HG02588 (cell line): ENCODE data around the gene CCDC18.
"Not testable (repeated sequence)": the region's sequence is repeated elsewhere in the genome, so short reads cannot be mapped to it uniquely, and the experiment has no call there.

ENCODE experiments used
- ATAC-seq: cut with Tn5 transposase; IDR thresholded peaks from one replicate; pipeline ENCODE4 v1.9.1; 2021; ENCODE audit warnings: mild to moderate bottlenecking, moderate library complexity; ENCODE audit not compliant: unreplicated experiment

Gene CCDC18

GRCh38 chr1:93238425-93238824, 57.9 kb downstream of the CCDC18 start:
- ATAC-seq = no peak

- no peak for ATAC-seq
These were observed 59.3 kb downstream of the CCDC18 start for GRCh38 chr1:93239863-93240262.

GRCh38 chr1:93243233-93243632, 62.7 kb downstream of the CCDC18 start:
- ATAC-seq = not testable (repeated sequence)

- ATAC-seq = no peak
These were observed 64.0 kb downstream of the CCDC18 start for GRCh38 chr1:93244298-93245069.

GRCh38 chr1:93251966-93252365, 71.4 kb downstream of the CCDC18 start:
- ATAC-seq = no peak

GRCh38 chr1:93252598-93252997, 72.1 kb downstream of the CCDC18 start:
- ATAC-seq = no peak

- ATAC-seq = no peak
These were observed 73.0 kb downstream of the CCDC18 start for GRCh38 chr1:93253516-93253915.

- ATAC-seq = no peak
These were observed 74.9 kb downstream of the CCDC18 start for GRCh38 chr1:93255222-93256079.

GRCh38 chr1:93256433-93256832, 75.9 kb downstream of the CCDC18 start:
- ATAC-seq = no peak

- no peak for ATAC-seq
These were observed 77.4 kb downstream of the CCDC18 start for GRCh38 chr1:93257889-93258288.

- not testable (repeated sequence) for ATAC-seq
These were observed 80.2 kb downstream of the CCDC18 start for GRCh38 chr1:93260726-93261125.

GRCh38 chr1:93262645-93263044, 82.1 kb downstream of the CCDC18 start:
- ATAC-seq = no peak

GRCh38 chr1:93268888-93269287, 88.4 kb downstream of the CCDC18 start:
- ATAC-seq = not testable (repeated sequence)

- ATAC-seq = not testable (repeated sequence)
These were observed 94.7 kb downstream of the CCDC18 start for GRCh38 chr1:93275262-93275633.

- ATAC-seq = no peak
These were observed 95.2 kb downstream of the CCDC18 start for GRCh38 chr1:93275634-93276295.

- ATAC-seq = not testable (repeated sequence)
These were observed 97.0 kb downstream of the CCDC18 start for GRCh38 chr1:93277530-93277929.

- no peak for ATAC-seq
These were observed 103.0 kb downstream of the CCDC18 start for GRCh38 chr1:93283496-93283895.

- no peak for ATAC-seq
These were observed 108.0 kb downstream of the CCDC18 start for GRCh38 chr1:93288558-93288957.

- no peak for ATAC-seq
These were observed 116.1 kb downstream of the CCDC18 start for GRCh38 chr1:93296555-93297154.

GRCh38 chr1:93301131-93301530, 120.6 kb downstream of the CCDC18 start:
- ATAC-seq = no peak

- no peak for ATAC-seq
These were observed 121.6 kb downstream of the CCDC18 start for GRCh38 chr1:93302078-93302477.
